ENCODE data around the gene KRT1.

DNA sequence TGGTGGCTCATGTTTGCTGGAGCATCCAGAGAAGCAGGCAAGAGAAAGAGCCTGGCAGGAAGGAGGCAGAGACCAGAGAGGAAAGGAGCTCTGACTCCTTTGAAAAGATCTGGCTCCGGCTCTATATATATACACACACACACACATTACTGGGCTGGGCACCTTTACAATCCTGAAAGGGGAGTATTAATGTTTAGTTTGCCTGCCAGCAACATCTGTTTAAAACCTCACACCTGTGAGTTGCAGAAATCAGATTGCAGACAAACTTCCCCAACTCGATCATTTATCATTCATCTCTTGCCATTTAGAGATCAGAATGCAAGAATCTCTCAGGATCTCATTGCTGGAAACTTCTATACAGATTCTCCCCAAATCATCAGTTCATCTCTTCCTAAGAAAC, 23.2 kb upstream of the KRT1 start, which contains the start of gene KRT77:
- TF ChIP-seq SP1 (IDR thresholded peaks at IDR 0.05) (no peak), HDGF (IDR thresholded peaks at IDR 0.05; ENCODE audit: borderline replicate concordance) (no peak)
